HepG2 (cell line): ENCODE data around the gene CLMP.

Source experiments
- POLR2AphosphoS5 ChIP-seq: IDR thresholded peaks from 2 replicates; pipeline ENCODE4 v1.6.1; 2012; ENCODE audit warnings: low read depth, low read length
- TBP ChIP-seq: sonication (generic); formaldehyde crosslinking; IDR thresholded peaks from 2 replicates; pipeline ENCODE4 v1.5.0; 2020; ENCODE audit warnings: missing genetic modification reagents
- TF ChIP-seq, protein P1 (sequence below), 2 experiments: IDR thresholded peaks; 2 replicates each; pipeline ENCODE4 v1.6.1; 2011 to 2012; ENCODE audit warnings: low read length in 2 of 2, borderline replicate concordance in 1 of 2, low read depth in 1 of 2, mild to moderate bottlenecking in 1 of 2, moderate library complexity in 1 of 2

DNA sequence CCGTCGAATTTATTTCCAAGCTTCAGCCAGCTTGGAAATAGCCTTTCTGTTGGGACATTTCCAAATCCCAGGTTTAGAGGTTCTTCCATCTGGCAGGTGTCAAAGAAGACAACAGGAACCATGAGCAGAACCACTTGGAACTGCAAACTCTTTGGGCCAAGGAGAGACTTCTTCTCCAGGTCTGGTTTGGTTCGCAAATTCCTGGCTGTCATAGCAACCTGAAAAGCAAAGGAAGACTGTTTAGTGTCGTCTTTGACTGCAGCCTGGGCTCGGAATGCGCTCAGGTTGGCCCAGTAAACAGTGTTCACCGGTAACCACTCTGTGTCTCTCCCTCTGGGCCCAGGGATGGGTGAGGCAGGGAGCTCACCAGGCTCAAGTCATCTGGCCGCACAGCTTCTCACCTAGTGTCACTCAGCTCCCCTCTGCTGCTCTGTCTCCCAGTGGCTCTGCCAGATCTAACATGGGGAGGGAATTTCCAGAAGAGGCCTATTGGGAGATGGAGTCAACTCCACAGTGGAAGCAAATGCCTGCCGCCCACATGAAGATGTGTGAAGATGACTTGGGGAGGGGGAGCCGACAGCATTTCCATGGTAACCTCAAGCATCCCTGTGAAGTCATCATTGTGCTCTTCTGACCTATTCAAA, 11.9 kb upstream of the CLMP start:
- TF ChIP-seq TBP (CRISPR knock-in tag) (no peak), POLR2AphosphoS5 (no peak)
- TF ChIP-seq, protein P1, sequence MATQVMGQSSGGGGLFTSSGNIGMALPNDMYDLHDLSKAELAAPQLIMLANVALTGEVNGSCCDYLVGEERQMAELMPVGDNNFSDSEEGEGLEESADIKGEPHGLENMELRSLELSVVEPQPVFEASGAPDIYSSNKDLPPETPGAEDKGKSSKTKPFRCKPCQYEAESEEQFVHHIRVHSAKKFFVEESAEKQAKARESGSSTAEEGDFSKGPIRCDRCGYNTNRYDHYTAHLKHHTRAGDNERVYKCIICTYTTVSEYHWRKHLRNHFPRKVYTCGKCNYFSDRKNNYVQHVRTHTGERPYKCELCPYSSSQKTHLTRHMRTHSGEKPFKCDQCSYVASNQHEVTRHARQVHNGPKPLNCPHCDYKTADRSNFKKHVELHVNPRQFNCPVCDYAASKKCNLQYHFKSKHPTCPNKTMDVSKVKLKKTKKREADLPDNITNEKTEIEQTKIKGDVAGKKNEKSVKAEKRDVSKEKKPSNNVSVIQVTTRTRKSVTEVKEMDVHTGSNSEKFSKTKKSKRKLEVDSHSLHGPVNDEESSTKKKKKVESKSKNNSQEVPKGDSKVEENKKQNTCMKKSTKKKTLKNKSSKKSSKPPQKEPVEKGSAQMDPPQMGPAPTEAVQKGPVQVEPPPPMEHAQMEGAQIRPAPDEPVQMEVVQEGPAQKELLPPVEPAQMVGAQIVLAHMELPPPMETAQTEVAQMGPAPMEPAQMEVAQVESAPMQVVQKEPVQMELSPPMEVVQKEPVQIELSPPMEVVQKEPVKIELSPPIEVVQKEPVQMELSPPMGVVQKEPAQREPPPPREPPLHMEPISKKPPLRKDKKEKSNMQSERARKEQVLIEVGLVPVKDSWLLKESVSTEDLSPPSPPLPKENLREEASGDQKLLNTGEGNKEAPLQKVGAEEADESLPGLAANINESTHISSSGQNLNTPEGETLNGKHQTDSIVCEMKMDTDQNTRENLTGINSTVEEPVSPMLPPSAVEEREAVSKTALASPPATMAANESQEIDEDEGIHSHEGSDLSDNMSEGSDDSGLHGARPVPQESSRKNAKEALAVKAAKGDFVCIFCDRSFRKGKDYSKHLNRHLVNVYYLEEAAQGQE (IDR thresholded peaks at IDR 0.05; ENCODE audit: borderline replicate concordance in 1 of 2, low read depth in 1 of 2, low read length in 2 of 2), result no peak
